HepG2 (cell line): ENCODE results near the gene CKLF.

Experiments
- CHD4 ChIP-seq: fragments of 200-600 bp; sonication (generic); IDR thresholded peaks from 2 replicates; pipeline ENCODE4 v1.7.0; 2017; ENCODE audit warnings: mild to moderate bottlenecking, low read length, borderline replicate concordance
- CTCF ChIP-seq: sonication (generic); formaldehyde crosslinking; IDR thresholded peaks from 2 replicates; pipeline ENCODE4 v1.5.0; 2020; ENCODE audit warnings: mild to moderate bottlenecking, missing genetic modification reagents, moderate library complexity
- E2F2 ChIP-seq: sonication (generic); formaldehyde crosslinking; IDR thresholded peaks from 2 replicates; pipeline ENCODE4 v1.4.0; 2020; ENCODE audit warnings: missing genetic modification reagents, borderline replicate concordance
- EP300 ChIP-seq, 3 experiments: sonication (generic) in 1 of 3; formaldehyde crosslinking in 1 of 3; IDR thresholded peaks; 2 replicates each; pipeline versions ENCODE4 v1.5.1 to v1.6.1; 2011 to 2020; ENCODE audit warnings: low read depth in 2 of 3, low read length in 2 of 3, borderline replicate concordance in 1 of 3, improper control_type of control experiment in 1 of 3, mild to moderate bottlenecking in 1 of 3, missing genetic modification reagents in 1 of 3, moderate library complexity in 1 of 3
- KAT8 ChIP-seq: IDR thresholded peaks from 2 replicates; pipeline ENCODE4 v1.6.1; 2016; ENCODE audit warnings: missing genetic modification reagents, missing compliant biosample characterization
- MIER3 ChIP-seq: IDR thresholded peaks from 2 replicates; pipeline ENCODE4 v1.6.1; 2016; ENCODE audit warnings: missing compliant biosample characterization, borderline replicate concordance
- MTA3 ChIP-seq: sonication (generic); formaldehyde crosslinking; IDR thresholded peaks from 2 replicates; pipeline ENCODE4 v1.4.0; 2020; ENCODE audit warnings: missing genetic modification reagents
- NBN ChIP-seq: fragments of 450-650 bp; conservative IDR thresholded peaks from 2 replicates; pipeline ENCODE4 v1.6.1; 2017
- NFE2L1 ChIP-seq: sonication (generic); formaldehyde crosslinking; IDR thresholded peaks from 2 replicates; pipeline ENCODE4 v1.4.0; 2020; ENCODE audit warnings: missing genetic modification reagents, mild to moderate bottlenecking, borderline replicate concordance
- RFX5 ChIP-seq: IDR thresholded peaks from 2 replicates; pipeline ENCODE4 v1.6.1; 2011; ENCODE audit warnings: low read depth, low read length, improper control_type of control experiment
- ZNF143 ChIP-seq: sonication (generic); formaldehyde crosslinking; IDR thresholded peaks from 2 replicates; pipeline ENCODE4 v1.4.0; 2020; ENCODE audit warnings: missing genetic modification reagents
- ZNF263 ChIP-seq: sonication (generic); formaldehyde crosslinking; IDR thresholded peaks from 2 replicates; pipeline ENCODE4 v1.4.0; 2020; ENCODE audit warnings: missing genetic modification reagents
- ZNF616 ChIP-seq: sonication (generic); formaldehyde crosslinking; IDR thresholded peaks from 2 replicates; pipeline ENCODE4 v1.5.0; 2020; ENCODE audit warnings: low read depth, mild to moderate bottlenecking, missing genetic modification reagents
- ZSCAN9 ChIP-seq: IDR thresholded peaks from 2 replicates; pipeline ENCODE4 v1.6.1; 2016; ENCODE audit warnings: borderline replicate concordance

- no peak for TF ChIP-seq E2F2 (CRISPR knock-in tag)
- no peak for TF ChIP-seq ZNF143
- TF ChIP-seq CTCF (CRISPR knock-in tag) = no peak
- TF ChIP-seq KAT8 (CRISPR knock-in tag) = no peak
- TF ChIP-seq ZNF616 (CRISPR knock-in tag) = no peak
- no peak for TF ChIP-seq MTA3
- TF ChIP-seq ZSCAN9 (CRISPR knock-in tag) = no peak
- TF ChIP-seq CHD4 = no peak
- no peak for TF ChIP-seq EP300 (IDR thresholded peaks at IDR 0.05; ENCODE audit: low read depth in 2 of 2, low read length in 2 of 2)
- TF ChIP-seq EP300 (CRISPR knock-in tag; IDR thresholded peaks at IDR 0.05; ENCODE audit: borderline replicate concordance) = no peak
- no peak for TF ChIP-seq RFX5
- TF ChIP-seq MIER3 (CRISPR knock-in tag) = no peak
- TF ChIP-seq ZNF263 = no peak
- no peak for TF ChIP-seq NBN
- TF ChIP-seq NFE2L1 = no peak
Observed at GRCh38 chr16:66568355-66568754, 16.0 kb downstream of the CKLF start.
